ENCODE results near the gene TAGLN3. TPM values are rescaled to one million over a fixed set of nuclear protein-coding genes. Genes with fewer than 3 reads are reported as not detected.
"Not testable (repeated sequence)": the region's sequence is repeated elsewhere in the genome, so short reads cannot be mapped to it uniquely, and the experiment has no call there.

TAGLN3 gene
- total RNA-seq, 1 donor from 2014 or later: 0.60 TPM

DNA sequence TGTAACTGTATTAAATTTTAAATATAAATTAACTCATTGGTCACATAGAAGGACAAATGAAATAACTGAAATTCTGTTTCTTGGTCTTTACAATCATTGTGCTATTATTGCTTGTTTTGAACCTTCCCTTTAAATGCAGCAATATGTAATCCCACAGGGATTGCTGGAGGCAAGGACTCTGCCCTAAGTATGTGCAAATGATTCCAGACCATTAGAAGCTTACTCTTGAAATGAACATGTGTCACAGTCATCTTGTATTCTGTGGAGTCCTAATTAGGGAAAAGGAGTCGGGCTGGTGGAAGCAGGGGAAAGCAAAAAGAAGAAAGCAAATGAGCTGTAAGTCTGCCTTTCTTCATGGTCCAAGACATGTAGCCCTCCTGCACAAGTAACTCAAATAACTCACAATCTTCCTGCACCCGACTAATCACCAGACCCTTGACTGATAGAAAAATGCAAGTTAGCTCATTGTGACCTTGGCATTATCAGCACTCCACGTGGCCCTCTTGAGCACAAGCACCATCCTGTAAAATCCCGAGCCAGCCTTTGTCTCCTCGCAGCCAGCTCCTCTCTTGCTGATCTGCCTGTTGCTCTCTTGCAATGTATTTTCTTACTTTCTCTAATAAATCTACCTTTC is 33.5 kb downstream of the TAGLN3 start:
- Mint-ChIP-seq H3K9me3 (peaks cover 8% of the 10 kb centered on the region), H3K27ac (no peak overlapping the region), H3K4me3 (no peak overlapping the region), H3K27me3 (ENCODE audit: low read depth) (no peaks in the 10 kb centered on the region), H3K36me3 (no peaks in the 10 kb centered on the region), H3K4me1 (no peaks in the 10 kb centered on the region)
- TF ChIP-seq, protein P1, sequence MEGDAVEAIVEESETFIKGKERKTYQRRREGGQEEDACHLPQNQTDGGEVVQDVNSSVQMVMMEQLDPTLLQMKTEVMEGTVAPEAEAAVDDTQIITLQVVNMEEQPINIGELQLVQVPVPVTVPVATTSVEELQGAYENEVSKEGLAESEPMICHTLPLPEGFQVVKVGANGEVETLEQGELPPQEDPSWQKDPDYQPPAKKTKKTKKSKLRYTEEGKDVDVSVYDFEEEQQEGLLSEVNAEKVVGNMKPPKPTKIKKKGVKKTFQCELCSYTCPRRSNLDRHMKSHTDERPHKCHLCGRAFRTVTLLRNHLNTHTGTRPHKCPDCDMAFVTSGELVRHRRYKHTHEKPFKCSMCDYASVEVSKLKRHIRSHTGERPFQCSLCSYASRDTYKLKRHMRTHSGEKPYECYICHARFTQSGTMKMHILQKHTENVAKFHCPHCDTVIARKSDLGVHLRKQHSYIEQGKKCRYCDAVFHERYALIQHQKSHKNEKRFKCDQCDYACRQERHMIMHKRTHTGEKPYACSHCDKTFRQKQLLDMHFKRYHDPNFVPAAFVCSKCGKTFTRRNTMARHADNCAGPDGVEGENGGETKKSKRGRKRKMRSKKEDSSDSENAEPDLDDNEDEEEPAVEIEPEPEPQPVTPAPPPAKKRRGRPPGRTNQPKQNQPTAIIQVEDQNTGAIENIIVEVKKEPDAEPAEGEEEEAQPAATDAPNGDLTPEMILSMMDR (IDR thresholded peaks at IDR 0.05; ENCODE audit: unreplicated experiment): no peak
- DNase-seq (ENCODE audit: low spot score in 2 of 2, unreplicated experiment in 2 of 2): no peak

DNA sequence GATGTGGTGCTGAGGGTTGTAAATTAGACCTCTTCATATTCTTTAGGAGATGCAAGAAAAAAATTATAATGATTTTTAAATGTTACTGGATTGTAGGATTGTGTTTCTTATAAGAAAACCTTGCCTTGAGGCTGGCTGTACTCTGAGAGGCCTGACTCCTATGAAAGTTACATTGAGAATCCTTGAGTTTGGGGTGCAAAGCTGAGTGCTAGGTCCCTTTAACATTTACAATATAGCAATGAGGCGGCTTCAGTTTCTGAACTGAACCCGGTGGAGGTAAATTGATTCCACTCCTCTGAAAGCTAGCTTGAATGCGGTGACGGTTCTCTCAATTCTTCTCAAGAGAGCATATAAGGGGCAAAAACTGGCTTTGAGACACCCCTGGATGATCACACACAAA is 35.7 kb downstream of the TAGLN3 start, which contains the start of gene TMPRSS7:
Gene TMPRSS7, plus strand, starts transcription at position 301 of the 400 bp plus-strand sequence. CDS start 110 bp downstream, outside the sequence.
- Mint-ChIP-seq H3K27ac (no peak within 1 kb of the TSS), H3K4me3 (no peak within 1 kb of the TSS), H3K4me1 (peaks cover 3% of the 10 kb centered on the region), H3K27me3 (ENCODE audit: low read depth) (no peaks in the 10 kb centered on the region), H3K9me3 (peaks cover 12% of the 10 kb centered on the region), H3K36me3 (no peaks in the 10 kb centered on the region)
- TF ChIP-seq, protein P1 (IDR thresholded peaks at IDR 0.05; ENCODE audit: unreplicated experiment): no peak
- no peak for DNase-seq (ENCODE audit: low spot score in 2 of 2, unreplicated experiment in 2 of 2)

DNA sequence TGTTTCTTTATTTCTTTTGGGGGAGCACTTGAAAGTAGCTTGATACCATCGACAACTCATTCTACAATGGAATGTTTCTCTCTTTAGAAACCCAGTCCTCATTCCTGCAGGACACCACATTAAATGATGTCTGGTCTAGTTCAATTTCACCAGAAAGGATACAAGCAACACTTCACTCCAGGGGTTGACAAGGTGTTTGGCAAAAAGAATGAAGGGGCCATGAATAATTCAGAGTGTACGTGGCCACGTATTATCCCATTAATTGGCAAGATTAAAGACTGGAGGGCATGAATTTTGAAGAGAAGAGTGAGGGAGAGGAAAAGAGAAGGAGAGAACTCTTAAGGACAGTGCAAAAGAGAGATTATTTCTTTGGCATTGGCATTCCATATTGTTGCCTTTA is 36.5 kb downstream of the TAGLN3 start:
- H3K27ac Mint-ChIP-seq: no peak overlapping the region
- no peaks in the 10 kb centered on the region for H3K27me3 Mint-ChIP-seq (ENCODE audit: low read depth)
- DNase-seq (ENCODE audit: low spot score in 2 of 2, unreplicated experiment in 2 of 2): no peak
- peaks cover 3% of the 10 kb centered on the region for H3K4me1 Mint-ChIP-seq
- peaks cover 12% of the 10 kb centered on the region for H3K9me3 Mint-ChIP-seq
- TF ChIP-seq, protein P1 (IDR thresholded peaks at IDR 0.05; ENCODE audit: unreplicated experiment): no peak
- no peak overlapping the region for H3K4me3 Mint-ChIP-seq
- H3K36me3 Mint-ChIP-seq: no peaks in the 10 kb centered on the region

DNA sequence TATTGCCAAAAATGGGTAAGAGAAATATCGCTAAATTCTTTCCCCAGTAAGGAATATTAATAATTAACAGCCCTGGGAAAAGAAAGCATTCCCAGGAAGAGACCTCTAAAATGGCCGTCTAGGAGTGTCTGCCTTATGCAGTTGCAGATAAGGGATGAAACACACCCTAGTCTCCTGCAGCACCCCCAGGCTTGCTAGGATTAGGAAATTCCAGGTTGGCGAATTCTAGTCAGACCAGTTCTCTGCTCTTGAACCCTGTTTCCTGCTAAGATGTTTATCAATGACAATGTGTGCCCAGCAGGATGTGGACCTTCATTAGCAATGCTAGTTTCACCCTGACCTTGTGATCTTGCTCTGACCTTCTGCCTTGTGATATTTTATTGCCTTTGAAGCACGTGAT is 38.5 kb downstream of the TAGLN3 start:
- peaks cover 11% of the 10 kb centered on the region for H3K4me1 Mint-ChIP-seq
- not testable (repeated sequence) for H3K4me3 Mint-ChIP-seq; DNase-seq (ENCODE audit: low spot score in 2 of 2, unreplicated experiment in 2 of 2); H3K27me3 Mint-ChIP-seq (ENCODE audit: low read depth); H3K36me3 Mint-ChIP-seq; H3K9me3 Mint-ChIP-seq; H3K27ac Mint-ChIP-seq

DNA sequence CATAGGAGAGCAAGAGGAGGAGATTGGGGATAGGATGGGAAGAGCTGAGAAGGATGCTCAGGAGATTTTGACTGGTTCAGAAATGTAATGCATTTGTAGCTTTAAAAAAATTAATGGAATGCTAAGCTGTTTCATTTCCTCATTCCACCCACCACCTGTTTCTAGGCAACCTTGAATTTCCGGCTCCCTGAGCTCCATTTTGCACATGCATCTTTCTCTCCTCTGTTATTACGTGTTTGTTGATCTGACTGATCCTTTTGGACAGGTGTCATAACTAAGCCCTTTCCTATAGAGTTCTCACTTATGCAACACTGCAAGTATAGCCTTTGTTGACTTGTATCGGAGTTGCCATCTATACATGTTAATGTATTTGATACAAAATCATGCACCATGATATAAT is 40.1 kb downstream of the TAGLN3 start:
- no peak for DNase-seq (ENCODE audit: low spot score in 2 of 2, unreplicated experiment in 2 of 2)
- TF ChIP-seq, protein P1 (IDR thresholded peaks at IDR 0.05; ENCODE audit: unreplicated experiment): no peak

DNA sequence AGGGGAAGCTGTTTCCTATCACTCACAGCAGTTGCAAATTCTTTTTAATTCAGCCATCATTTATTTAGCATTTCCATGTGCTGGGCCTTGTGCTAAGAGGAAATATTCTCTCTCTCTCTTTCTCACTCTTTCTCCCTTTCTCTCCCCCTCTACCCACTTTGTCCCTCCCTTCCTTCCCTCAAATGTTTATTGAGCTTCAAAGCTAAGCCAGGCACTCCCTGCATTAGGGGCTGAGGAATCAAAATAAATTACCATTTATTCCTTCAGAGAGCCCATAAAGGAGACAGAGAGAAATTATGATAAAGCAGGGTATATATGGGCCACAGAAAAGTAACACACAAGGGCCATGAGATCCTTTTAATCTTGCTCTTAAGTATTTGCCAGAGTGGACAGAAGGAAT is 42.6 kb downstream of the TAGLN3 start:
- Mint-ChIP-seq H3K36me3 (no peaks in the 10 kb centered on the region), H3K27me3 (ENCODE audit: low read depth) (no peaks in the 10 kb centered on the region), H3K4me1 (peaks cover 11% of the 10 kb centered on the region), H3K4me3 (no peak overlapping the region), H3K9me3 (peaks cover 4% of the 10 kb centered on the region), H3K27ac (no peak overlapping the region)
- TF ChIP-seq, protein P1 (IDR thresholded peaks at IDR 0.05; ENCODE audit: unreplicated experiment): no peak
- no peak for DNase-seq (ENCODE audit: low spot score in 2 of 2, unreplicated experiment in 2 of 2)

More for the DNA sequence above, 40.1 kb downstream of the TAGLN3 start:
- Mint-ChIP-seq H3K4me3 (no peak overlapping the region), H3K27ac (no peak overlapping the region), H3K36me3 (no peaks in the 10 kb centered on the region), H3K4me1 (peaks cover 11% of the 10 kb centered on the region), H3K27me3 (ENCODE audit: low read depth) (no peaks in the 10 kb centered on the region), H3K9me3 (peaks cover 4% of the 10 kb centered on the region)

Data from mesothelial cell of epicardium (in vitro differentiated cells).